ENCODE results near the gene MGRN1. TPM values are rescaled to one million over a fixed set of nuclear protein-coding genes. Genes with fewer than 3 reads are reported as not detected.

The MGRN1 gene
- total RNA-seq, 1 experiment from 2014 or later, result 22.7 TPM

GRCh38 chr16:4724661-4725270 lies 100.1 kb downstream of the MGRN1 start:
- no peak overlapping the region for H3K4me3 ChIP-seq (ENCODE audit: low read length)
- no peaks in the 10 kb centered on the region for H3K27me3 ChIP-seq (ENCODE audit: low read length)
- BruUV-seq (replicated peaks), result no TSS peak
- H3K36me3 ChIP-seq (ENCODE audit: low read depth, low read length), result no peaks in the 10 kb centered on the region
- H3K27ac ChIP-seq (ENCODE audit: low read length), result no peak overlapping the region
- ChIA-PET CTCF (no interaction called here), POLR2A (ENCODE audit: unreplicated experiment) (no interaction called here)
- no peaks in the 10 kb centered on the region for H3F3A ChIP-seq (ENCODE audit: low read length, unreplicated experiment)
- no peaks in the 10 kb centered on the region for H3K4me1 ChIP-seq (ENCODE audit: insufficient read depth, low read length)
- H3K79me2 ChIP-seq (ENCODE audit: low read length), result no peaks in the 10 kb centered on the region
- H2AFZ ChIP-seq (ENCODE audit: low read length), result no peak overlapping the region
- H3K4me2 ChIP-seq (ENCODE audit: low read length), result no peak overlapping the region
- H3K9ac ChIP-seq (ENCODE audit: low read length), result no peak overlapping the region
- DNase-seq (no peak), ATAC-seq (no peak)
- intact Hi-C loops (cut with micrococcal nuclease), result no loop called here
- TF ChIP-seq EZH2phosphoT487 (IDR thresholded peaks at IDR 0.05; ENCODE audit: borderline replicate concordance, low read length) (no peak), EZH2 (IDR thresholded peaks at IDR 0.05; ENCODE audit: low read length, unreplicated experiment) (no peak), CTCF (conservative IDR thresholded peaks at IDR 0.05; ENCODE audit: low read depth, low read length) (no peak)
- H3K9me3 ChIP-seq (ENCODE audit: low read length), result no peaks in the 10 kb centered on the region
- no peaks in the 10 kb centered on the region for H4K20me1 ChIP-seq (ENCODE audit: low read length)
- no peaks in the 10 kb centered on the region for H3K9me2 ChIP-seq (replicated peaks; ENCODE audit: low read length)

- H3F3A ChIP-seq (ENCODE audit: low read length, unreplicated experiment), result no peaks in the 10 kb centered on the region
- ChIA-PET CTCF (no interaction called here), POLR2A (ENCODE audit: unreplicated experiment) (no interaction called here)
- intact Hi-C loops (cut with micrococcal nuclease), result no loop called here
- no peaks in the 10 kb centered on the region for H3K9me2 ChIP-seq (replicated peaks; ENCODE audit: low read length)
- no peaks in the 10 kb centered on the region for H3K4me1 ChIP-seq (ENCODE audit: insufficient read depth, low read length)
- no peaks in the 10 kb centered on the region for H4K20me1 ChIP-seq (ENCODE audit: low read length)
- no peak overlapping the region for H3K9ac ChIP-seq (ENCODE audit: low read length)
- no peak overlapping the region for H2AFZ ChIP-seq (ENCODE audit: low read length)
- no peaks in the 10 kb centered on the region for H3K9me3 ChIP-seq (ENCODE audit: low read length)
- H3K27me3 ChIP-seq (ENCODE audit: low read length), result no peaks in the 10 kb centered on the region
- H3K27ac ChIP-seq (ENCODE audit: low read length), result no peak overlapping the region
- TF ChIP-seq EZH2phosphoT487 (IDR thresholded peaks at IDR 0.05; ENCODE audit: borderline replicate concordance, low read length), result no peak
- no peak overlapping the region for H3K4me3 ChIP-seq (ENCODE audit: low read length)
- BruUV-seq (replicated peaks), result no TSS peak
- ATAC-seq (no peak), DNase-seq (no peak)
- no peaks in the 10 kb centered on the region for H3K36me3 ChIP-seq (ENCODE audit: low read depth, low read length)
- H3K4me2 ChIP-seq (ENCODE audit: low read length), result no peak overlapping the region
- H3K79me2 ChIP-seq (ENCODE audit: low read length), result peaks cover 2% of the 10 kb centered on the region; the same call in 1 of the 2 replicates
Measured at GRCh38 chr16:4726616-4727015, 102.0 kb downstream of the MGRN1 start.

GRCh38 chr16:4728676-4729075 lies 104.0 kb downstream of the MGRN1 start:
- Histone ChIP-seq H4K20me1 (ENCODE audit: low read length) (no peaks in the 10 kb centered on the region), H3K9me3 (ENCODE audit: low read length) (no peaks in the 10 kb centered on the region), H3K4me3 (ENCODE audit: low read length) (no peak overlapping the region), H3K36me3 (ENCODE audit: low read depth, low read length) (no peaks in the 10 kb centered on the region), H2AFZ (ENCODE audit: low read length) (no peak overlapping the region), H3K9me2 (replicated peaks; ENCODE audit: low read length) (no peaks in the 10 kb centered on the region), H3K27me3 (ENCODE audit: low read length) (no peaks in the 10 kb centered on the region), H3F3A (ENCODE audit: low read length, unreplicated experiment) (no peaks in the 10 kb centered on the region), H3K79me2 (ENCODE audit: low read length) (peaks cover 21% of the 10 kb centered on the region), H3K4me1 (ENCODE audit: insufficient read depth, low read length) (no peaks in the 10 kb centered on the region), H3K27ac (ENCODE audit: low read length) (no peak overlapping the region), H3K4me2 (ENCODE audit: low read length) (no peak overlapping the region), H3K9ac (ENCODE audit: low read length) (no peak overlapping the region)
- no TSS peak for BruUV-seq (replicated peaks)
- ChIA-PET POLR2A (ENCODE audit: unreplicated experiment) (no interaction called here), CTCF (no interaction called here)
- no peak for ATAC-seq
- intact Hi-C loops (cut with micrococcal nuclease), result no loop called here
- TF ChIP-seq EZH2 (IDR thresholded peaks at IDR 0.05; ENCODE audit: low read length, unreplicated experiment) (no peak), CTCF (conservative IDR thresholded peaks at IDR 0.05; ENCODE audit: low read depth, low read length) (no peak)
- no peak for DNase-seq
